Left ventricle myocardium inferior (tissue), 1 donor: Measurements from ENCODE around the gene TRPC1. TPM values are rescaled to one million over a fixed set of nuclear protein-coding genes. Genes with fewer than 3 reads are reported as not detected.
A peak's percentile ranks its signal among the peaks of the same experiment; 100 is the strongest.

Experiments
- DNase-seq: peaks from one replicate; pipeline ENCODE4 v3.0.0-alpha.2; 2020
- H3K27ac ChIP-seq: fragments of 200-600 bp; replicated peaks from 2 replicates; pipeline ENCODE4 v1.8.0; 2021
- H3K27me3 ChIP-seq: fragments of 200-600 bp; 2 replicates; pipeline ENCODE4 v1.8.0; 2021; ENCODE audit warnings: low read depth
- H3K36me3 ChIP-seq: fragments of 200-600 bp; 2 replicates; pipeline ENCODE4 v1.8.0; 2021
- H3K4me1 ChIP-seq: fragments of 200-600 bp; 2 replicates; pipeline ENCODE4 v1.8.0; 2021
- H3K4me3 ChIP-seq: fragments of 200-600 bp; 2 replicates; pipeline ENCODE4 v1.8.0; 2021; ENCODE audit warnings: mild to moderate bottlenecking, moderate library complexity
- H3K9me3 ChIP-seq: fragments of 200-600 bp; replicated peaks from 2 replicates; pipeline ENCODE4 v1.8.0; 2021
- intact Hi-C: fragments of 100-400 bp; cut with micrococcal nuclease; formaldehyde crosslinking; loops from one replicate; pipeline ENCODE4 v1.11.0; 2022
- total RNA-seq: library from RNA; stranded (reverse); fragmentation: NEBNext Ultra II Directional; extraction: Animal tissue kit (Norgen Biotek cat#: 25700); gene quantifications from one replicate; pipeline ENCODE4 v1.2.1, GENCODE V29; 2021
- TF ChIP-seq, protein P1 (sequence below): fragments of 200-600 bp; IDR thresholded peaks from 2 replicates; pipeline ENCODE4 v1.8.0; 2021; ENCODE audit warnings: antibody characterized with exemption, mild to moderate bottlenecking, borderline replicate concordance
- donor health status: DM: no; HTN: yes; CAD: no; lungs with severe emphysema.

Gene TRPC1
- total RNA-seq, 1 donor from 2014 or later, result 13.9 TPM

DNA sequence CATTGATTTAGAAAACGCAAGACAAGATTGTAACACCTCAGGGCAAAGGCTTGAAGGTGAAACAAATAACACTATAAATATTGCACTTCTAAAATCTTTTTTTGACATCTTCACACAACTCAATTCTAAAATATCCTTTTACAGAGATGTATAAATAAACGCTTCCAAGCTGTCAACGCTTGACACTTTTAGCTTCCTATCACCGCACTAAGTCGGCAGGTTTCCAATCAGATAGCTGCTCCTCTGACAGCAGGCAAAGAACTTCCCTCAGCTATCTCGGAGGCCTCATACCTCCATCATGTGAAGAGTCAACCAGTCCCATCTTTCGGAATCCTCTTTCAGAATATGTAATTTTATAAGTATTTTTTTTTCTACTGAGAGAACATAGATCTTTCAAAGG is 94.1 kb downstream of the TRPC1 start:
- DNase-seq, result no peak
- TF ChIP-seq, protein P1, sequence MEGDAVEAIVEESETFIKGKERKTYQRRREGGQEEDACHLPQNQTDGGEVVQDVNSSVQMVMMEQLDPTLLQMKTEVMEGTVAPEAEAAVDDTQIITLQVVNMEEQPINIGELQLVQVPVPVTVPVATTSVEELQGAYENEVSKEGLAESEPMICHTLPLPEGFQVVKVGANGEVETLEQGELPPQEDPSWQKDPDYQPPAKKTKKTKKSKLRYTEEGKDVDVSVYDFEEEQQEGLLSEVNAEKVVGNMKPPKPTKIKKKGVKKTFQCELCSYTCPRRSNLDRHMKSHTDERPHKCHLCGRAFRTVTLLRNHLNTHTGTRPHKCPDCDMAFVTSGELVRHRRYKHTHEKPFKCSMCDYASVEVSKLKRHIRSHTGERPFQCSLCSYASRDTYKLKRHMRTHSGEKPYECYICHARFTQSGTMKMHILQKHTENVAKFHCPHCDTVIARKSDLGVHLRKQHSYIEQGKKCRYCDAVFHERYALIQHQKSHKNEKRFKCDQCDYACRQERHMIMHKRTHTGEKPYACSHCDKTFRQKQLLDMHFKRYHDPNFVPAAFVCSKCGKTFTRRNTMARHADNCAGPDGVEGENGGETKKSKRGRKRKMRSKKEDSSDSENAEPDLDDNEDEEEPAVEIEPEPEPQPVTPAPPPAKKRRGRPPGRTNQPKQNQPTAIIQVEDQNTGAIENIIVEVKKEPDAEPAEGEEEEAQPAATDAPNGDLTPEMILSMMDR, result no peak
- H3K4me1 ChIP-seq, result peaks cover 14% of the 10 kb centered on the region
- peak overlapping the region; percentile 38 for H3K27ac ChIP-seq
- intact Hi-C loops, result no loop called here
- no peaks in the 10 kb centered on the region for H3K27me3 ChIP-seq
- H3K9me3 ChIP-seq, result no peaks in the 10 kb centered on the region
- no peak overlapping the region for H3K4me3 ChIP-seq
- H3K36me3 ChIP-seq, result no peaks in the 10 kb centered on the region

DNA sequence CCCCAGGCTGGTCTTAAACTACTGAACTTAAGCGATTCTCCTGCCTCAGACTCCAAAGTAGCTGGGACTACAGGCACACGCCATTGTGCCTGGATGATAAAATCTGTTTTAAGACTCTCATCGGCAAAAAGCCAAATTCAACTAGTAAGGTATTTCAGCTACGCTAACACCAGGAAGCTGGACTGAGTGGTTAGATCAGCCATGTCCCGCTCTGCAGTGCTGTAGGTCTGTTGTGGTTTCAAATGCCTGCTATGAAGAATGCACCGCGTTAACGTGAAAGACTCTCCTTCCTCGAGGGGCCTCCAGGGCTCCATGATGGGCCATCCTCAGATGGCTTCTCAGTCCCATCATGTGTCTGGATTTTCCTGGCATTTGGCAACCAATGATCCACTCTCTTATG is 94.8 kb downstream of the TRPC1 start:
- Histone ChIP-seq H3K9me3 (no peaks in the 10 kb centered on the region), H3K36me3 (no peaks in the 10 kb centered on the region), H3K4me1 (peaks cover 14% of the 10 kb centered on the region), H3K27ac (no peak overlapping the region), H3K4me3 (no peak overlapping the region), H3K27me3 (no peaks in the 10 kb centered on the region)
- DNase-seq, result no peak
- intact Hi-C loops, result no loop called here
- TF ChIP-seq, protein P1, result no peak

DNA sequence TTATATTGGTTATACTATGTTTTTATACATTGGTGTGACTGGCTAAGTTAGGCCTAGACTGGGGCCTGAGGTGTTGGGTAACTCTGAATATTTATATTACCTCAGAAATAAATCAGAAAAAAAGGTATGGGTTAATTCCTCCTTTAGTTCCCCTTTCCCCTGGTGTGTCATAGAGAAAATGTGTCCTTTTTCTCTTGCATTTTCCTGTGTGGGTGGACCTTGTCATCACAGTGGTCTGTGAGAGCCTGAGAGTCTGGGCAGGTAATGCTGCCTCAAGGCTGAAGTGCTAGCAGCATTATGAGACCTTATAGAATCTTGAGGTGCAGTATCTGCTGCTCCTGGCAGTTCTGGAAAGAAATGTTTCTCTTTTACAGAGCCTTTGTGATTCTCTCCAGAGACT is 95.3 kb downstream of the TRPC1 start:
- Histone ChIP-seq H3K27me3 (no peaks in the 10 kb centered on the region), H3K9me3 (no peaks in the 10 kb centered on the region), H3K27ac (no peak overlapping the region), H3K4me1 (peaks cover 14% of the 10 kb centered on the region), H3K4me3 (no peak overlapping the region), H3K36me3 (no peaks in the 10 kb centered on the region)
- intact Hi-C loops, result no loop called here
- TF ChIP-seq, protein P1, result no peak
- DNase-seq, result no peak

DNA sequence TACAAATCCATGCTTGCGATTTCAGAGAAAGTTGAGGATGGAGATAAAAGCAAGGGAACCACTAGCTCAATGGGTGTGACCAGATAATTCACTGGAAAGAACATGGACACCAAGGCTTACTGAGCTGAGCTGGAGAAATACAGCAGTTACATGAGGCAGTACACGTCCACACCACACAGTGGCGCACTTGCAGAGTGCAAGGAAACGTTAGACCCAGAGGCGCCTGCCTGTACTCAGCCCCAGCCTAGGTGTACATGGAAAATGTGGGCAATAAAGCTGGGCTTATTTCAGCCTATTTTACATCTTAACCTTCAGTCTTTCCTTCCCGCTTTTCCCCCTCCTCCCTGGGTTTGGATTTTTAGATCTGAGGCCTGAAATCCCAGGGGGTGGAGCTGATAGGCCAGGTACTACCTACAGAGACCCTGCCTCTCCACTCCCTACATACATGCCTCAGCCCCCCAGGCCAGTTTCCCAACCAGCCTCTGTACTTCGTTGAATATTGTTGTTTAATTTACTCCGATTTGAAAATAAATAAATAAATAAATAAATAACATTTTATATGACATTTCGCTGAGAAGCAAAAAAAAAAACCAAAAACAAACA is 105.0 kb downstream of the TRPC1 start:
- intact Hi-C loops, result loop anchor here (2.0 kb wide), 1 partner anchor 158 kb away; no protein-coding TSS in a partner anchor
- no peak overlapping the region for H3K4me3 ChIP-seq
- peak; percentile 80 for DNase-seq
- H3K9me3 ChIP-seq, result no peaks in the 10 kb centered on the region
- peaks cover 5% of the 10 kb centered on the region for H3K4me1 ChIP-seq
- H3K27ac ChIP-seq, result no peak overlapping the region
- H3K27me3 ChIP-seq, result no peaks in the 10 kb centered on the region
- TF ChIP-seq, protein P1, result peak; percentile 89
- H3K36me3 ChIP-seq, result no peaks in the 10 kb centered on the region

DNA sequence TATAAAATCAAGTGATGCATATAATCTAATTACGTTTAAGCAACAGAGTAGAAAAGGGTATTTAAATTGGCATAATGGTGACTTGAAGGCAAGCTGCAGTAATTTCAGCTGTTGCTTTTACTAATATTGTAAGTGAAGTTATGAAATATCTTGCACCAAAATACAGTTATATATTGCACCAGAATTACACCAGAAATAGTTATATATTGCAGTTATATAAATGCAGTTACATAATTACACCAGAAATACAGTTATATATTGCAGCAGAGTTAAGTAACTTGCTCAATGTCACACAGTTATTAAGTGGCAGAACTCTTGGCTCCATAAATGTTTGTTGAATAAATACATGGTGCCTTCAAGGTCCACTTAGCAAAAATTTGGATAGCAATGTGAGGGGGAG is 113.7 kb downstream of the TRPC1 start:
- H3K4me1 ChIP-seq, result no peaks in the 10 kb centered on the region
- H3K27me3 ChIP-seq, result no peaks in the 10 kb centered on the region
- intact Hi-C loops, result no loop called here
- no peak overlapping the region for H3K4me3 ChIP-seq
- H3K36me3 ChIP-seq, result no peaks in the 10 kb centered on the region
- TF ChIP-seq, protein P1, result no peak
- DNase-seq, result no peak
- H3K9me3 ChIP-seq, result no peaks in the 10 kb centered on the region
- no peak overlapping the region for H3K27ac ChIP-seq
